CD14-positive monocyte (primary cell): ENCODE results near the gene B4GALNT4. TPM values are rescaled to one million over a fixed set of nuclear protein-coding genes. Genes with fewer than 3 reads are reported as not detected.

Experiments used
- DNase-seq, 3 donors: peaks; one replicate each; pipeline ENCODE4 v3.0.0-alpha.2; 2011 to 2022
- H2AFZ ChIP-seq: 2 replicates; pipeline ENCODE4 v1.6.0; 2012; ENCODE audit warnings: mild to moderate bottlenecking, low read depth, low read length, inconsistent platforms; ENCODE audit not compliant: insufficient read depth, poor library complexity, severe bottlenecking
- H3K27ac ChIP-seq, 2 donors: 1 replicate in 1 of 2; 2 replicates in 1 of 2; pipeline ENCODE4 v1.5.1; 2012 to 2013; ENCODE audit warnings: low read length in 2 of 2, control low read depth in 1 of 2, inconsistent platforms in 1 of 2, low read depth in 1 of 2, mild to moderate bottlenecking in 1 of 2
- H3K27me3 ChIP-seq, 2 donors: one replicate each; pipeline versions ENCODE4 v1.6.0 to v1.6.1; 2011 to 2013; ENCODE audit warnings: low read length in 2 of 2; ENCODE audit not compliant: control insufficient read depth in 2 of 2, insufficient read depth in 2 of 2
- H3K36me3 ChIP-seq, 2 donors: replicated peaks in 1 of 2; 1 replicate in 1 of 2; 2 replicates in 1 of 2; pipeline versions ENCODE4 v1.5.1 to v1.6.1; 2012 to 2013; ENCODE audit warnings: low read length in 2 of 2, control low read depth in 1 of 2, inconsistent platforms in 1 of 2, mild to moderate bottlenecking in 1 of 2; ENCODE audit not compliant: insufficient read depth in 2 of 2, control insufficient read depth in 1 of 2
- H3K4me1 ChIP-seq, 2 donors: 1 replicate in 1 of 2; 2 replicates in 1 of 2; pipeline versions ENCODE4 v1.5.1 to v1.6.1; 2012 to 2013; ENCODE audit warnings: low read length in 2 of 2, control low read depth in 1 of 2, inconsistent platforms in 1 of 2, mild to moderate bottlenecking in 1 of 2, moderate library complexity in 1 of 2; ENCODE audit not compliant: insufficient read depth in 2 of 2, control insufficient read depth in 1 of 2
- H3K4me2 ChIP-seq: replicated peaks from 2 replicates; pipeline ENCODE3; 2012; ENCODE audit warnings: low read length, moderate library complexity, mild to moderate bottlenecking; ENCODE audit not compliant: poor library complexity, severe bottlenecking; ENCODE audit errors: extremely low read depth
- H3K4me3 ChIP-seq, 3 experiments: fragments of 200-600 bp in 1 of 3; sonication (generic) in 1 of 3; replicated peaks in 1 of 3; 1 replicate in 2 of 3; 2 replicates in 1 of 3; pipeline ENCODE4 v1.5.1; 2011 to 2013; ENCODE audit warnings: low read length in 3 of 3, mild to moderate bottlenecking in 3 of 3, control low read depth in 2 of 3, low read depth in 2 of 3, inconsistent platforms in 1 of 3, moderate library complexity in 1 of 3
- H3K79me2 ChIP-seq: 2 replicates; pipeline ENCODE4 v1.6.0; 2012; ENCODE audit warnings: mild to moderate bottlenecking, control low read depth, inconsistent platforms, low read length, moderate library complexity; ENCODE audit not compliant: insufficient read depth
- H3K9ac ChIP-seq: 2 replicates; pipeline ENCODE4 v1.6.0; 2017; ENCODE audit warnings: low read length, mild to moderate bottlenecking; ENCODE audit not compliant: insufficient read depth, poor library complexity, severe bottlenecking
- H3K9me3 ChIP-seq, 2 donors: replicated peaks in 1 of 2; 1 replicate in 1 of 2; 2 replicates in 1 of 2; pipeline versions ENCODE4 v1.5.1 to v1.6.1; 2012 to 2013; ENCODE audit warnings: low read length in 2 of 2, control low read depth in 1 of 2; ENCODE audit not compliant: control insufficient read depth in 1 of 2, insufficient read depth in 1 of 2
- H4K20me1 ChIP-seq: 2 replicates; pipeline ENCODE4 v1.6.0; 2012; ENCODE audit warnings: mild to moderate bottlenecking, low read length, control low read depth, moderate library complexity; ENCODE audit not compliant: insufficient read depth
- H3K27ac Mint-ChIP-seq, 7 donors: one replicate each; pipeline ENCODE4 v1.8.0; 2020; ENCODE audit warnings: mild to moderate bottlenecking in 7 of 7, mixed read lengths in 7 of 7, moderate library complexity in 6 of 7, inconsistent platforms in 2 of 7
- H3K27me3 Mint-ChIP-seq, 3 donors: one replicate each; pipeline ENCODE4 v1.8.0; 2021 to 2022; ENCODE audit warnings: low read depth in 3 of 3, mild to moderate bottlenecking in 3 of 3, mixed read lengths in 3 of 3, moderate library complexity in 3 of 3, inconsistent platforms in 1 of 3
- H3K36me3 Mint-ChIP-seq, 2 donors: one replicate each; pipeline ENCODE4 v1.8.0; 2020; ENCODE audit warnings: mixed read lengths in 2 of 2, inconsistent platforms in 1 of 2, mild to moderate bottlenecking in 1 of 2
- H3K4me1 Mint-ChIP-seq: one replicate; pipeline ENCODE4 v1.8.0; 2020; ENCODE audit warnings: mild to moderate bottlenecking, mixed read lengths
- H3K4me3 Mint-ChIP-seq, 2 donors: one replicate each; pipeline ENCODE4 v1.8.0; 2020; ENCODE audit warnings: mild to moderate bottlenecking in 2 of 2, mixed read lengths in 2 of 2, moderate library complexity in 1 of 2
- H3K9me3 Mint-ChIP-seq, 7 donors: one replicate each; pipeline ENCODE4 v1.8.0; 2020 to 2022; ENCODE audit warnings: mixed read lengths in 7 of 7, mild to moderate bottlenecking in 6 of 7, moderate library complexity in 6 of 7, inconsistent platforms in 2 of 7
- WGBS: methylation state at CpG from one replicate; pipeline ENCODE4 v1.1.5; 2013; ENCODE audit warnings: missing lambda C conversion rate; ENCODE audit not compliant: insufficient coverage; 5-methylcytosine and 5-hydroxymethylcytosine counted together
- intact Hi-C, 2 donors: fragments of 100-400 bp; cut with micrococcal nuclease; formaldehyde crosslinking; loops; one replicate each; pipeline versions ENCODE4 v1.15.0 to v1.15.1; 2023
- polyA plus RNA-seq, 3 donors: library from polyadenylated mRNA; depleted of rRNA in 1 of 3; unstranded in 2 of 3; stranded (reverse) in 1 of 3; fragments of 300-500 nt in 2 of 3; fragments of >200 nt in 1 of 3; fragmentation: Illumina TruSeq in 2 of 3; gene quantifications; 1 replicate in 2 of 3; 2 replicates in 1 of 3; pipeline ENCODE4 v1.2.3, GENCODE V29; 2012 to 2021
- TF ChIP-seq, protein P1 (sequence below): fragments of 200-600 bp; IDR thresholded peaks from one replicate; pipeline ENCODE4 v1.8.0; 2022; ENCODE audit warnings: antibody characterized with exemption, mild to moderate bottlenecking

B4GALNT4 gene
- polyA plus RNA-seq, 3 donors: not detected

DNA sequence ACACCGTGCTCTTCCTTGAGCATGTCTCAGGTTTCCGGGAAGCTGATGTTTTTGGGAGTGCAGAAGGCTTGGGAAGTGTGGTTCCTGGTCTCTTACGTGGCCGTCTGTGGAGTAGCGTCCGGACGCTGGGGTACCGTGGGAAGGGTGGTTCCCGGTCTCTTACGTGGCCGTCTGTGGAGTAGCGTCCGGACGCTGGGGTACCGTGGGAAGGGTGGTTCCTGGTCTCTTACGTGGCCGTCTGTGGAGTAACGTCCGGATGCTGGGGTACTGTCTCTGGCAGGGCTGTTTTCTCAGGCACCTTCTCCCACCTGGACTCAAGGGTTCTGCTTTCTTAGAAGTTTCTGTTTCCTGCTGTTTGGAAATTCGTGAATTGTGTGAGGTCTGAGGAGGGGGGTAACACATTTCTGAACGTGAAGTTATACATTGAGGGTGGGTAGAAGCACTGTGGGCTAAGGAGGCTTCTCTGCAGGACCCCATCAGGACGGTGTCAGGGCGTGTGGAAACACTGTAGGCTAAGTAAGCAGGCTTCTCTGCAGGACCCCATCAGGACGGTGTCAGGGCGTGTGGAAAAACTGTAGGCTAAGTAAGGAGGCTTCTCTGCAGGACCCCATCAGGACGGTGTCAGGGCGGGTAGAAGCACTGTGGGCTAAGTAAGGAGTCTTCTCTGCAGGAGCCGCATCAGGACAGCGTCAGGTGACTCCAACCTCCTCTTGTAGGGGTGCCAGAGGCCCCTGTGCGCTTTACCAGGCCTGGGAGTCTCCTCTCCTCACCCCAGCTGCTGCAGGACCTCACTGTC lies 43.3 kb upstream of the B4GALNT4 start:
- no peaks in the 10 kb centered on the region for H3K27me3 ChIP-seq
- H3K9me3 Mint-ChIP-seq: peaks cover 0 to 3% (median 1%) of the 10 kb centered on the region in 7 donors
- H3K36me3 ChIP-seq: no peaks in the 10 kb centered on the region
- H3K4me2 ChIP-seq: peak overlapping the region; percentile 65
- no peaks in the 10 kb centered on the region for H4K20me1 ChIP-seq
- H3K27ac ChIP-seq: peak overlapping the region; percentile 90 to 96
- no peaks in the 10 kb centered on the region for H3K79me2 ChIP-seq
- peak overlapping the region; percentile 60 for H3K9ac ChIP-seq
- intact Hi-C loops: no loop called here
- H3K4me3 ChIP-seq: peak overlapping the region in 2 of 3 experiments; percentile 9 to 58
- H3K4me1 ChIP-seq: peaks cover 30 to 51% of the 10 kb centered on the region in 2 donors
- peak overlapping the region; percentile 90 for H2AFZ ChIP-seq
- peak overlapping the region; percentile 94 to 98 (median 97) for H3K27ac Mint-ChIP-seq
- TF ChIP-seq, protein P1, sequence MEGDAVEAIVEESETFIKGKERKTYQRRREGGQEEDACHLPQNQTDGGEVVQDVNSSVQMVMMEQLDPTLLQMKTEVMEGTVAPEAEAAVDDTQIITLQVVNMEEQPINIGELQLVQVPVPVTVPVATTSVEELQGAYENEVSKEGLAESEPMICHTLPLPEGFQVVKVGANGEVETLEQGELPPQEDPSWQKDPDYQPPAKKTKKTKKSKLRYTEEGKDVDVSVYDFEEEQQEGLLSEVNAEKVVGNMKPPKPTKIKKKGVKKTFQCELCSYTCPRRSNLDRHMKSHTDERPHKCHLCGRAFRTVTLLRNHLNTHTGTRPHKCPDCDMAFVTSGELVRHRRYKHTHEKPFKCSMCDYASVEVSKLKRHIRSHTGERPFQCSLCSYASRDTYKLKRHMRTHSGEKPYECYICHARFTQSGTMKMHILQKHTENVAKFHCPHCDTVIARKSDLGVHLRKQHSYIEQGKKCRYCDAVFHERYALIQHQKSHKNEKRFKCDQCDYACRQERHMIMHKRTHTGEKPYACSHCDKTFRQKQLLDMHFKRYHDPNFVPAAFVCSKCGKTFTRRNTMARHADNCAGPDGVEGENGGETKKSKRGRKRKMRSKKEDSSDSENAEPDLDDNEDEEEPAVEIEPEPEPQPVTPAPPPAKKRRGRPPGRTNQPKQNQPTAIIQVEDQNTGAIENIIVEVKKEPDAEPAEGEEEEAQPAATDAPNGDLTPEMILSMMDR: no peak
- 79% methylated on average over 26 of the region's 30 CpGs for WGBS
- H3K4me1 Mint-ChIP-seq: peaks cover 46% of the 10 kb centered on the region
- peak overlapping the region; percentile 70 to 81 for H3K4me3 Mint-ChIP-seq
- peaks cover 1 to 9% (median 6%) of the 10 kb centered on the region in 3 donors for H3K27me3 Mint-ChIP-seq
- H3K36me3 Mint-ChIP-seq: no peaks in the 10 kb centered on the region
- DNase-seq: peak in 1 of 3 donors; percentile 31
- peaks cover 0 to 2% of the 10 kb centered on the region in 2 donors for H3K9me3 ChIP-seq

DNA sequence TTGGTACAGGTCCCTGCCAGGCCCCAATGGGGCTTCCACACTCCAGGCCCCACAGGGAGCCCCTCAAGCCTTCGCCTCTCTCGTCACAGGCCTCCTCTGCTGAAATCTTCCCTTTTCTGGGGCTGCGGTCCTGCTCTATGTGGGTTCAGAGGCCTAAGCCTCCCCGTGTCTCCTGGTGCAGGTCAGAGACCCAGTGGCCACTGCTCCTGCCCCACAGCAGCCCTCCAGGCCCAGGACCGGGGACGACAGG lies 42.8 kb upstream of the B4GALNT4 start:
- TF ChIP-seq, protein P1: no peak
- peak overlapping the region; percentile 90 for H2AFZ ChIP-seq
- 11% methylated on average over 6 of the region's 6 CpGs for WGBS
- H3K4me1 Mint-ChIP-seq: peaks cover 47% of the 10 kb centered on the region
- peaks cover 28 to 49% of the 10 kb centered on the region in 2 donors for H3K4me1 ChIP-seq
- no peaks in the 10 kb centered on the region for H3K36me3 Mint-ChIP-seq
- peak overlapping the region in 2 of 3 experiments; percentile 9 to 58 for H3K4me3 ChIP-seq
- H3K27me3 Mint-ChIP-seq: peaks cover 1 to 11% (median 6%) of the 10 kb centered on the region in 3 donors
- H3K79me2 ChIP-seq: no peaks in the 10 kb centered on the region
- intact Hi-C loops: no loop called here
- H3K4me3 Mint-ChIP-seq: peak overlapping the region; percentile 70 to 81
- H3K27ac ChIP-seq: peak overlapping the region; percentile 90 to 96
- H3K36me3 ChIP-seq: no peaks in the 10 kb centered on the region
- peaks cover 4 to 8% (median 6%) of the 10 kb centered on the region in 7 donors for H3K9me3 Mint-ChIP-seq
- H3K27ac Mint-ChIP-seq: peak overlapping the region; percentile 94 to 98 (median 97)
- H3K4me2 ChIP-seq: peak overlapping the region; percentile 65
- peak in 1 of 3 donors; percentile 15 for DNase-seq
- no peaks in the 10 kb centered on the region for H4K20me1 ChIP-seq
- H3K9me3 ChIP-seq: peaks cover 4 to 8% of the 10 kb centered on the region in 2 donors
- no peaks in the 10 kb centered on the region for H3K27me3 ChIP-seq
- peak overlapping the region; percentile 60 for H3K9ac ChIP-seq
